Testis (tissue), 3 donors: ENCODE measurements around the gene POLK. TPM values are rescaled to one million over a fixed set of nuclear protein-coding genes. Genes with fewer than 3 reads are reported as not detected.
"Not testable (repeated sequence)": the region's sequence is repeated elsewhere in the genome, so short reads cannot be mapped to it uniquely, and the experiment has no call there.

Experiments
- DNase-seq: peaks from one replicate; pipeline ENCODE4 v3.0.0-alpha.2; 2019
- H3K27ac ChIP-seq, 2 donors: fragments of 200-600 bp; sonication (generic); one replicate each; pipeline ENCODE4 v1.5.1; 2019
- H3K27me3 ChIP-seq: fragments of 200-600 bp; sonication (generic); one replicate; pipeline ENCODE4 v1.5.1; 2019
- H3K36me3 ChIP-seq: fragments of 200-600 bp; sonication (generic); one replicate; pipeline ENCODE4 v1.5.1; 2017; ENCODE audit warnings: low read depth; ENCODE audit errors: missing control alignments
- H3K4me1 ChIP-seq: fragments of 200-600 bp; sonication (generic); one replicate; pipeline ENCODE4 v1.5.1; 2019
- H3K4me3 ChIP-seq, 2 donors: fragments of 200-600 bp; sonication (generic); one replicate each; pipeline ENCODE4 v1.5.1; 2017 to 2019
- H3K9me3 ChIP-seq: fragments of 200-600 bp; sonication (generic); one replicate; pipeline ENCODE4 v1.5.1; 2017
- POLR2A ChIP-seq: fragments of 450-650 bp; IDR thresholded peaks from one replicate; pipeline ENCODE4 v1.6.1; 2017; ENCODE audit warnings: antibody characterized with exemption, mild to moderate bottlenecking, moderate library complexity
- WGBS, 2 donors: methylation state at CpG; one replicate each; pipeline ENCODE4 v1.1.5; 2018; 5-methylcytosine and 5-hydroxymethylcytosine counted together
- intact Hi-C: fragments of 100-400 bp; cut with DNase I; formaldehyde crosslinking; loops from one replicate; pipeline ENCODE4 v1.15.1; 2023; ENCODE audit warnings: low total_unique reads
- polyA plus RNA-seq: library from polyadenylated mRNA; stranded (reverse); fragments of 350-450 nt; fragmentation: Illumina TruSeq; extraction: RNeasy Lipid Tissue Mini Kit (QIAGEN cat#74804); gene quantifications from one replicate; pipeline ENCODE4 v1.2.3, GENCODE V29; 2014; ENCODE audit warnings: low read depth, low replicate concordance; ENCODE audit not compliant: insufficient read depth
- total RNA-seq, 2 donors: library from RNA; depleted of rRNA; stranded (reverse); fragments of >200 nt; gene quantifications; one replicate each; pipeline ENCODE4 v1.2.3, GENCODE V29; 2016
- TF ChIP-seq, protein P1 (sequence below), 3 experiments: fragments of 450-650 bp in 2 of 3; fragments of 200-600 bp in 1 of 3; sonication (generic) in 1 of 3; IDR thresholded peaks; one replicate each; pipeline ENCODE4 v1.5.1; 2016 to 2019; ENCODE audit warnings: antibody characterized with exemption in 3 of 3, mild to moderate bottlenecking in 2 of 3, moderate library complexity in 1 of 3

The POLK gene
- total and polyA plus RNA-seq, 3 donors from 2014 or later: 23.3 to 56.7 (median 41.0) TPM

GRCh38 chr5:75603371-75603770 is 91.7 kb downstream of the POLK start:
- intact Hi-C loops: no loop called here
- no peak for TF ChIP-seq POLR2A
- TF ChIP-seq, protein P1, sequence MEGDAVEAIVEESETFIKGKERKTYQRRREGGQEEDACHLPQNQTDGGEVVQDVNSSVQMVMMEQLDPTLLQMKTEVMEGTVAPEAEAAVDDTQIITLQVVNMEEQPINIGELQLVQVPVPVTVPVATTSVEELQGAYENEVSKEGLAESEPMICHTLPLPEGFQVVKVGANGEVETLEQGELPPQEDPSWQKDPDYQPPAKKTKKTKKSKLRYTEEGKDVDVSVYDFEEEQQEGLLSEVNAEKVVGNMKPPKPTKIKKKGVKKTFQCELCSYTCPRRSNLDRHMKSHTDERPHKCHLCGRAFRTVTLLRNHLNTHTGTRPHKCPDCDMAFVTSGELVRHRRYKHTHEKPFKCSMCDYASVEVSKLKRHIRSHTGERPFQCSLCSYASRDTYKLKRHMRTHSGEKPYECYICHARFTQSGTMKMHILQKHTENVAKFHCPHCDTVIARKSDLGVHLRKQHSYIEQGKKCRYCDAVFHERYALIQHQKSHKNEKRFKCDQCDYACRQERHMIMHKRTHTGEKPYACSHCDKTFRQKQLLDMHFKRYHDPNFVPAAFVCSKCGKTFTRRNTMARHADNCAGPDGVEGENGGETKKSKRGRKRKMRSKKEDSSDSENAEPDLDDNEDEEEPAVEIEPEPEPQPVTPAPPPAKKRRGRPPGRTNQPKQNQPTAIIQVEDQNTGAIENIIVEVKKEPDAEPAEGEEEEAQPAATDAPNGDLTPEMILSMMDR (IDR thresholded peaks at IDR 0.05): no peak
- H3K36me3 ChIP-seq: no peaks in the 10 kb centered on the region
- no peak for DNase-seq
- no peaks in the 10 kb centered on the region for H3K4me1 ChIP-seq
- H3K27ac ChIP-seq: no peak overlapping the region
- no peak overlapping the region for H3K4me3 ChIP-seq
- H3K27me3 ChIP-seq: no peaks in the 10 kb centered on the region
- H3K9me3 ChIP-seq: no peaks in the 10 kb centered on the region

GRCh38 chr5:75603821-75604220 is 92.1 kb downstream of the POLK start:
- Histone ChIP-seq H3K4me3 (no peak overlapping the region), H3K4me1 (no peaks in the 10 kb centered on the region), H3K9me3 (no peaks in the 10 kb centered on the region), H3K36me3 (no peaks in the 10 kb centered on the region), H3K27me3 (no peaks in the 10 kb centered on the region), H3K27ac (no peak overlapping the region)
- intact Hi-C loops: no loop called here
- DNase-seq: no peak
- WGBS, 2 donors: 75 to 79% methylated on average over 2 of the region's 2 CpGs
- TF ChIP-seq, protein P1 (IDR thresholded peaks at IDR 0.05): no peak
- no peak for TF ChIP-seq POLR2A

DNA sequence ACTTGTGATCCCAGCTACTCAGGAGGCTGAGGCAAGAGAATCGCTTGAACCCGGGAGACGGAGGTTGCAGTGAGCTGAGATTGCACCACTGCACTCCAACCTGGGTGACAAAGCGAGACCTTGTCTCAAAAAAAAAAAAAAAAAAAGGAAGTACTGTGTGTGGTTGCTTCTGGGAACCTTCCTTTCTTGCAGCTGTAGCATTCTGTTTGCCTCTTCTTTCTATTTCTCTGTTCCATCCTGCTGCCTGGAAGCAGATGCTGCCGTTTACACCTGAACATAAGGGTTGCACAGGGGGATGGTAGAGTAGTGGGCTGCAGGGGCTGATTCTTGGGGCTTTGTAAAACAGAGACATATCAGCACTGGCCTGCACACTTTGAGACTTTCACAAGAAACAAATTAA is 95.7 kb downstream of the POLK start:
- H3K27me3 ChIP-seq, H3K36me3 ChIP-seq, H3K4me1 ChIP-seq, intact Hi-C loops, DNase-seq, H3K4me3 ChIP-seq, H3K9me3 ChIP-seq, H3K27ac ChIP-seq: not testable (repeated sequence)
- WGBS, 2 donors: 95% methylated on average over 5 of the region's 5 CpGs

DNA sequence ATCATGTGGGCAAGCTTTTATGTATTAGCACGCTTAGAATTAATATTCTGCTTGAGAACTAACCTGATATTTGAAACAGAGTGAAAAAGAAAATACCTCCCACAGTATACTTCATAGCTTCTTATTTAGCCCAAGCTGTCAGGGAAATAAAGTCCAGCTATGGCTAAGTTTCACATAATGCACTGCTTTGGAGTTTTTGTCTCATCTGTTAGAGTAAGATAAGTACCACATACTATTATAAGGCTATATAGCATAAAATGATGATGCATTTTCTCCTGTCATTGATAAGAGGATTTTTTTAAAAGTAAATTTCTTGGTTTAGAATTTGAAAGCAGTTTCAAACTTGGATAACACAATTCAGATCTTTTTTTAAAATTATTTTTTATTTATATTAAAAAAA is 97.2 kb downstream of the POLK start:
- 87 to 92% methylated on average over 1 of the region's 1 CpG for WGBS, 2 donors
- H3K36me3 ChIP-seq: no peaks in the 10 kb centered on the region
- no peak overlapping the region for H3K4me3 ChIP-seq
- H3K27me3 ChIP-seq: no peaks in the 10 kb centered on the region
- peaks cover 4% of the 10 kb centered on the region for H3K4me1 ChIP-seq
- H3K27ac ChIP-seq: no peak overlapping the region
- intact Hi-C loops: no loop called here
- DNase-seq: no peak
- TF ChIP-seq, protein P1 (IDR thresholded peaks at IDR 0.05): no peak
- TF ChIP-seq POLR2A: no peak
- H3K9me3 ChIP-seq: no peaks in the 10 kb centered on the region

GRCh38 chr5:75610201-75610600 is 98.5 kb downstream of the POLK start:
- no peaks in the 10 kb centered on the region for H3K27me3 ChIP-seq
- H3K9me3 ChIP-seq: no peaks in the 10 kb centered on the region
- H3K4me1 ChIP-seq: peaks cover 4% of the 10 kb centered on the region
- TF ChIP-seq, protein P1 (IDR thresholded peaks at IDR 0.05): no peak
- no peak for TF ChIP-seq POLR2A
- H3K4me3 ChIP-seq: no peak overlapping the region
- 76 to 83% methylated on average over 5 of the region's 5 CpGs for WGBS, 2 donors
- H3K36me3 ChIP-seq: no peaks in the 10 kb centered on the region
- DNase-seq: no peak
- no peak overlapping the region for H3K27ac ChIP-seq
- intact Hi-C loops: no loop called here

DNA sequence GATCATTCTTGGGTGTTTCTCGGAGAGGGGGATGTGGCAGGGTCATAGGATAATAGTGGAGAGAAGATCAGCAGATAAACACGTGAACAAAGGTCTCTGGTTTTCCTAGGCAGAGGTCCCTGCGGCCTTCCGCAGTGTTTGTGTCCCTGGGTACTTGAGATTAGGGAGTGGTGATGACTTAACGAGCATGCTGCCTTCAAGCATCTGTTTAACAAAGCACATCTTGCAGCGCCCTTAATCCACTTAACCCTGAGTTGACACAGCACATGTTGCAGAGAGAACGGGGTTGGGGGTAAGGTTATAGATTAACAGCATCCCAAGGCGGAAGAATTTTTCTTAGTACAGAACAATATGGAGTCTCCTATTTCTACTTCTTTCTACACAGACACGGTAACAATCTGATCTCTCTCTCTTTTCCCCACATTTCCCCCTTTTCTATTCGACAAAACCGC is 99.2 kb downstream of the POLK start:
- H3K36me3 ChIP-seq, DNase-seq, H3K9me3 ChIP-seq, intact Hi-C loops, H3K4me1 ChIP-seq, H3K27me3 ChIP-seq: not testable (repeated sequence)
- Histone ChIP-seq H3K27ac (peak overlapping the region; percentile 31 to 63), H3K4me3 (peak overlapping the region; percentile 55 to 58)
- WGBS, 2 donors: 24 to 29% methylated on average over 11 of the region's 11 CpGs
